ENCODE data around the gene DEK. TPM values are rescaled to one million over a fixed set of nuclear protein-coding genes. Genes with fewer than 3 reads are reported as not detected.

Gene DEK
- total RNA-seq, 1 experiment from 2014 or later: 108 TPM

GRCh38 chr6:18254793-18255192, 9.5 kb downstream of the DEK start:
- TF ChIP-seq POLR2A (IDR thresholded peaks at IDR 0.05; ENCODE audit: borderline replicate concordance, extremely low read depth, insufficient read depth, insufficient read length): no peak
- BruUV-seq (replicated peaks): TSS peak; percentile 14
- POLR2A ChIA-PET: no interaction called here

GRCh38 chr6:18253635-18254034, 10.7 kb downstream of the DEK start:
- BruUV-seq (replicated peaks): no TSS peak
- POLR2A ChIA-PET: no interaction called here
- peaks cover 29% of the 10 kb centered on the region for H4K20me1 ChIP-seq (ENCODE audit: insufficient read depth)
- H3K4me1 ChIP-seq (ENCODE audit: control insufficient read depth in 1 of 2, insufficient read depth in 2 of 2, low read length in 2 of 2): no peaks in the 10 kb centered on the region
- TF ChIP-seq ZNF274 (IDR thresholded peaks at IDR 0.05; ENCODE audit: low read depth, low read length) (no peak), ELF1 (IDR thresholded peaks at IDR 0.05; ENCODE audit: borderline replicate concordance, low read depth) (no peak), CBX3 (IDR thresholded peaks at IDR 0.05; ENCODE audit: low read depth) (no peak), RAD21 (IDR thresholded peaks at IDR 0.05; ENCODE audit: low read depth) (no peak), EZH2 (IDR thresholded peaks at IDR 0.05) (no peak), POLR2AphosphoS5 (IDR thresholded peaks at IDR 0.05; ENCODE audit: low read depth, low read length) (no peak), CTCF (IDR thresholded peaks at IDR 0.05 in 2 of 3, conservative IDR thresholded peaks at IDR 0.05 in 1 of 3; ENCODE audit: borderline replicate concordance in 1 of 3, insufficient read depth in 1 of 3, low read depth in 2 of 3, low read length in 2 of 3) (no peak), SIN3A (IDR thresholded peaks at IDR 0.05; ENCODE audit: low read depth) (no peak), REST (IDR thresholded peaks at IDR 0.05; ENCODE audit: low read depth) (no peak), ZFX (IDR thresholded peaks at IDR 0.05) (no peak), ATF3 (IDR thresholded peaks at IDR 0.05) (no peak)
- RAD21 ChIA-PET (ENCODE audit: low non-redundant PET in 1 of 2, low total read pairs in 2 of 2, uncharacterized antibody in 2 of 2, unreplicated experiment in 2 of 2): no interaction called here
- no peak overlapping the region for H3K9ac ChIP-seq (ENCODE audit: low read length)
- no peaks in the 10 kb centered on the region for H3K9me3 ChIP-seq (ENCODE audit: control insufficient read depth in 1 of 2, insufficient read depth in 1 of 2, low read depth in 1 of 2, low read length in 2 of 2)
- no peak overlapping the region for H3K4me2 ChIP-seq (ENCODE audit: low read length)
- no peak overlapping the region for H3K27ac ChIP-seq (ENCODE audit: low read depth, low read length)
- CTCF ChIA-PET: no interaction called here
- H3K27me3 ChIP-seq (ENCODE audit: insufficient read depth, low read length): no peaks in the 10 kb centered on the region
- H3K9me2 ChIP-seq (ENCODE audit: insufficient read depth): no peaks in the 10 kb centered on the region
- H3K36me3 ChIP-seq (ENCODE audit: control insufficient read depth in 1 of 2, insufficient read depth in 2 of 2, low read length in 2 of 2): peaks cover 59 to 64% of the 10 kb centered on the region in 2 experiments
- peaks cover 100% of the 10 kb centered on the region for H3K79me2 ChIP-seq (ENCODE audit: insufficient read depth, low read length)
- no peak overlapping the region for H3K4me3 ChIP-seq (replicated peaks in 1 of 2; ENCODE audit: low read depth in 1 of 2, low read length in 2 of 2)
- DNase-seq (ENCODE audit: low read depth, low spot score) (no peak), ATAC-seq (no peak)
- no peak overlapping the region for H2AFZ ChIP-seq (ENCODE audit: low read depth, low read length, poor library complexity, severe bottlenecking)
- intact Hi-C loops (cut with micrococcal nuclease): no loop called here

More at GRCh38 chr6:18254793-18255192, 9.5 kb downstream of the DEK start:
- ATAC-seq: no peak
- no peak overlapping the region for H3K27ac ChIP-seq (ENCODE audit: low read depth, low read length)
- H3K9me3 ChIP-seq (ENCODE audit: control insufficient read depth in 1 of 2, insufficient read depth in 1 of 2, low read depth in 1 of 2, low read length in 2 of 2): no peaks in the 10 kb centered on the region
- no peak overlapping the region for H3K9ac ChIP-seq (ENCODE audit: low read length)
- H3K79me2 ChIP-seq (ENCODE audit: insufficient read depth, low read length): peaks cover 100% of the 10 kb centered on the region
- H2AFZ ChIP-seq (ENCODE audit: low read depth, low read length, poor library complexity, severe bottlenecking): no peak overlapping the region
- intact Hi-C loops (cut with micrococcal nuclease): no loop called here
- H3K9me2 ChIP-seq (ENCODE audit: insufficient read depth): no peaks in the 10 kb centered on the region
- RAD21 ChIA-PET (ENCODE audit: low non-redundant PET in 1 of 2, low total read pairs in 2 of 2, uncharacterized antibody in 2 of 2, unreplicated experiment in 2 of 2): no interaction called here
- DNase-seq (ENCODE audit: low read depth, low spot score): no peak
- H3K4me2 ChIP-seq (ENCODE audit: low read length): no peak overlapping the region
- H3K4me1 ChIP-seq (ENCODE audit: control insufficient read depth in 1 of 2, insufficient read depth in 2 of 2, low read length in 2 of 2): peaks cover 0 to 4% of the 10 kb centered on the region in 2 experiments; a peak in 2 of 4 replicates
- H4K20me1 ChIP-seq (ENCODE audit: insufficient read depth): peaks cover 30% of the 10 kb centered on the region
- H3K27me3 ChIP-seq (ENCODE audit: insufficient read depth, low read length): no peaks in the 10 kb centered on the region
- H3K4me3 ChIP-seq (replicated peaks in 1 of 2; ENCODE audit: low read depth in 1 of 2, low read length in 2 of 2): no peak overlapping the region
- H3K36me3 ChIP-seq (ENCODE audit: control insufficient read depth in 1 of 2, insufficient read depth in 2 of 2, low read length in 2 of 2): peaks cover 49 to 62% of the 10 kb centered on the region in 2 experiments
- CTCF ChIA-PET: no interaction called here

Measured in HCT116 (cell line).